H9 (cell line): ENCODE data around the gene MARCHF6. TPM values are rescaled to one million over a fixed set of nuclear protein-coding genes. Genes with fewer than 3 reads are reported as not detected.

ENCODE experiments used
- DNase-seq: peaks from one replicate; pipeline ENCODE4 v3.0.0-alpha.2; 2017
- H2AFZ ChIP-seq: one replicate; pipeline ENCODE4 v1.6.1; 2013; ENCODE audit warnings: mild to moderate bottlenecking, low read length, control low read depth, moderate library complexity
- H2AK5ac ChIP-seq: 2 replicates; pipeline ENCODE4 v1.6.1; 2013; ENCODE audit warnings: low read length, control low read depth, mixed read lengths; ENCODE audit not compliant: insufficient read length
- H2BK120ac ChIP-seq: one replicate; pipeline ENCODE4 v1.6.1; 2013; ENCODE audit warnings: low read depth, mild to moderate bottlenecking, low read length, control low read depth, inconsistent platforms; ENCODE audit not compliant: poor library complexity, severe bottlenecking
- H2BK12ac ChIP-seq: 2 replicates; pipeline ENCODE4 v1.6.1; 2013; ENCODE audit warnings: low read length, control low read depth, mixed read lengths, low read depth; ENCODE audit not compliant: insufficient read length
- H2BK15ac ChIP-seq: 2 replicates; pipeline ENCODE4 v1.6.1; 2013; ENCODE audit warnings: low read depth, low read length, control low read depth
- H2BK20ac ChIP-seq: one replicate; pipeline ENCODE4 v1.6.1; 2013; ENCODE audit warnings: low read depth, mild to moderate bottlenecking, low read length, control low read depth, inconsistent platforms; ENCODE audit not compliant: poor library complexity, severe bottlenecking
- H2BK5ac ChIP-seq: 2 replicates; pipeline ENCODE4 v1.6.1; 2013; ENCODE audit warnings: low read length, control low read depth, mixed read lengths; ENCODE audit not compliant: insufficient read length
- H3K14ac ChIP-seq: 2 replicates; pipeline ENCODE4 v1.6.1; 2013; ENCODE audit warnings: low read length, control low read depth; ENCODE audit not compliant: insufficient read depth
- H3K18ac ChIP-seq: 2 replicates; pipeline ENCODE4 v1.6.1; 2013; ENCODE audit warnings: low read depth, mild to moderate bottlenecking, mixed read lengths, low read length, control low read depth; ENCODE audit not compliant: insufficient read length
- H3K23ac ChIP-seq: 2 replicates; pipeline ENCODE4 v1.6.1; 2013; ENCODE audit warnings: low read length, control low read depth, mixed read lengths, low read depth; ENCODE audit not compliant: insufficient read length
- H3K23me2 ChIP-seq: 2 replicates; pipeline ENCODE4 v1.6.1; 2013; ENCODE audit warnings: low read depth, mild to moderate bottlenecking, mixed read lengths, low read length, control low read depth; ENCODE audit not compliant: insufficient read length, poor library complexity, severe bottlenecking
- H3K27ac ChIP-seq: 2 replicates; pipeline ENCODE4 v1.5.1; 2013; ENCODE audit warnings: low read length, control low read depth, mixed read lengths, low read depth; ENCODE audit not compliant: insufficient read length
- H3K27me3 ChIP-seq: 2 replicates; pipeline ENCODE4 v1.6.1; 2013; ENCODE audit warnings: low read length, control low read depth, inconsistent platforms; ENCODE audit not compliant: insufficient read depth
- H3K4ac ChIP-seq: 2 replicates; pipeline ENCODE4 v1.6.1; 2013; ENCODE audit warnings: low read depth, mild to moderate bottlenecking, control low read depth, inconsistent platforms, low read length, moderate library complexity
- H3K4me1 ChIP-seq: 2 replicates; pipeline ENCODE4 v1.6.1; 2013; ENCODE audit warnings: low read length, control low read depth, inconsistent platforms; ENCODE audit not compliant: insufficient read depth
- H3K4me2 ChIP-seq: 2 replicates; pipeline ENCODE4 v1.6.1; 2013; ENCODE audit warnings: low read length, control low read depth, mixed read lengths; ENCODE audit not compliant: insufficient read length, insufficient read depth
- H3K56ac ChIP-seq: 2 replicates; pipeline ENCODE4 v1.6.1; 2013; ENCODE audit warnings: low read depth, mild to moderate bottlenecking, mixed read lengths, low read length, control low read depth; ENCODE audit not compliant: insufficient read length
- H3K79me1 ChIP-seq: 2 replicates; pipeline ENCODE4 v1.6.1; 2013; ENCODE audit warnings: low read depth, mild to moderate bottlenecking, moderate library complexity, low read length, control low read depth, inconsistent platforms; ENCODE audit not compliant: insufficient read depth, poor library complexity, severe bottlenecking
- H3K79me2 ChIP-seq: 2 replicates; pipeline ENCODE4 v1.6.1; 2013; ENCODE audit warnings: low read length, control low read depth, inconsistent platforms; ENCODE audit not compliant: insufficient read depth
- H3K9ac ChIP-seq: 2 replicates; pipeline ENCODE4 v1.6.1; 2013; ENCODE audit warnings: low read length, control low read depth, mixed read lengths; ENCODE audit not compliant: insufficient read length; ENCODE audit errors: extremely low read depth
- H3K9me3 ChIP-seq: one replicate; pipeline ENCODE4 v1.6.1; 2013; ENCODE audit warnings: low read depth, low read length, inconsistent platforms; ENCODE audit not compliant: control insufficient read depth
- H3T11ph ChIP-seq: one replicate; pipeline ENCODE4 v1.6.1; 2013; ENCODE audit warnings: mild to moderate bottlenecking, low read length, control low read depth, inconsistent platforms
- H4K20me1 ChIP-seq: one replicate; pipeline ENCODE4 v1.6.1; 2013; ENCODE audit not compliant: control insufficient read depth, insufficient read length, insufficient read depth
- H4K5ac ChIP-seq: 2 replicates; pipeline ENCODE4 v1.6.1; 2013; ENCODE audit warnings: low read depth, mild to moderate bottlenecking, mixed read lengths, low read length, control low read depth; ENCODE audit not compliant: insufficient read length
- H4K8ac ChIP-seq: replicated peaks from 2 replicates; pipeline ENCODE4 v1.6.1; 2013; ENCODE audit warnings: low read length, control low read depth, mixed read lengths, low read depth; ENCODE audit not compliant: insufficient read length
- H4K91ac ChIP-seq: 2 replicates; pipeline ENCODE4 v1.6.1; 2013; ENCODE audit warnings: low read depth, mild to moderate bottlenecking, moderate library complexity, mixed read lengths, low read length, control low read depth; ENCODE audit not compliant: insufficient read length
- H3K27ac Mint-ChIP-seq, 3 experiments: 2 replicates in 2 of 3; 3 replicates in 1 of 3; pipeline ENCODE4 v1.8.0; 2020 to 2021; ENCODE audit warnings: mixed read lengths in 3 of 3, mild to moderate bottlenecking in 1 of 3, moderate library complexity in 1 of 3
- H3K27me3 Mint-ChIP-seq: 2 replicates; pipeline ENCODE4 v1.8.0; 2021; ENCODE audit warnings: low read depth, mild to moderate bottlenecking, moderate library complexity, mixed read lengths
- H3K36me3 Mint-ChIP-seq, 3 experiments: 2 replicates in 2 of 3; 3 replicates in 1 of 3; pipeline ENCODE4 v1.8.0; 2020 to 2021; ENCODE audit warnings: low read depth in 3 of 3, mixed read lengths in 3 of 3; ENCODE audit not compliant: insufficient read depth in 1 of 3
- H3K4me1 Mint-ChIP-seq, 2 experiments: 2 replicates each; pipeline ENCODE4 v1.8.0; 2020; ENCODE audit warnings: mixed read lengths in 2 of 2
- H3K4me3 Mint-ChIP-seq, 2 experiments: 2 replicates in 1 of 2; 3 replicates in 1 of 2; pipeline ENCODE4 v1.8.0; 2020 to 2021; ENCODE audit warnings: mild to moderate bottlenecking in 2 of 2, mixed read lengths in 2 of 2, moderate library complexity in 1 of 2
- H3K9me3 Mint-ChIP-seq, 2 experiments: 2 replicates in 1 of 2; 3 replicates in 1 of 2; pipeline ENCODE4 v1.8.0; 2020; ENCODE audit warnings: mild to moderate bottlenecking in 2 of 2, mixed read lengths in 2 of 2, moderate library complexity in 1 of 2
- WGBS: extraction: QIAGEN DNeasy Blood & Tissue Kit; methylation state at CpG from one replicate; pipeline ENCODE4 v1.1.7; 2013; ENCODE audit warnings: missing lambda C conversion rate, low lambda C conversion rate, mixed read lengths; ENCODE audit not compliant: insufficient read length; ENCODE audit errors: extremely low coverage; 5-methylcytosine and 5-hydroxymethylcytosine counted together
- total RNA-seq: library from RNA; stranded (reverse); gene quantifications from 2 replicates; pipeline ENCODE4 v1.2.1, GENCODE V29; 2021
- TF ChIP-seq, protein P1 (sequence below): fragments of 200-600 bp; sonication (generic); conservative IDR thresholded peaks from 3 replicates; pipeline ENCODE4 v1.8.0; 2021; ENCODE audit warnings: antibody characterized with exemption, mild to moderate bottlenecking

The MARCHF6 gene
- total RNA-seq, 1 experiment from 2014 or later = 118 TPM

GRCh38 chr5:10324518-10325370, 28.8 kb upstream of the MARCHF6 start:
- Histone ChIP-seq H2BK120ac (no peak overlapping the region), H3K4ac (no peak overlapping the region), H3K4me1 (no peaks in the 10 kb centered on the region; the same call in 1 of the 2 replicates), H3K56ac (no peak overlapping the region), H3K4me2 (no peak overlapping the region), H3K14ac (no peak overlapping the region), H4K8ac (no peak overlapping the region), H2AFZ (no peak overlapping the region), H3K9me3 (no peaks in the 10 kb centered on the region), H3K23me2 (no peaks in the 10 kb centered on the region), H2AK5ac (no peak overlapping the region), H2BK15ac (no peak overlapping the region), H3T11ph (no peak overlapping the region), H3K79me1 (no peaks in the 10 kb centered on the region), H4K20me1 (no peaks in the 10 kb centered on the region), H3K79me2 (no peaks in the 10 kb centered on the region), H3K9ac (no peak overlapping the region), H2BK20ac (no peak overlapping the region), H3K27me3 (no peaks in the 10 kb centered on the region), H4K91ac (no peak overlapping the region), H3K27ac (no peak overlapping the region), H3K18ac (no peak overlapping the region), H4K5ac (no peak overlapping the region), H3K23ac (no peak overlapping the region), H2BK12ac (no peak overlapping the region), H2BK5ac (no peak overlapping the region)
- Mint-ChIP-seq H3K9me3 (no peaks in the 10 kb centered on the region), H3K4me3 (no peak overlapping the region), H3K4me1 (peaks cover 0 to 4% of the 10 kb centered on the region in 2 experiments; a peak in 2 of 4 replicates), H3K27me3 (peaks cover 17% of the 10 kb centered on the region), H3K36me3 (no peaks in the 10 kb centered on the region), H3K27ac (no peak overlapping the region)
- TF ChIP-seq, protein P1, sequence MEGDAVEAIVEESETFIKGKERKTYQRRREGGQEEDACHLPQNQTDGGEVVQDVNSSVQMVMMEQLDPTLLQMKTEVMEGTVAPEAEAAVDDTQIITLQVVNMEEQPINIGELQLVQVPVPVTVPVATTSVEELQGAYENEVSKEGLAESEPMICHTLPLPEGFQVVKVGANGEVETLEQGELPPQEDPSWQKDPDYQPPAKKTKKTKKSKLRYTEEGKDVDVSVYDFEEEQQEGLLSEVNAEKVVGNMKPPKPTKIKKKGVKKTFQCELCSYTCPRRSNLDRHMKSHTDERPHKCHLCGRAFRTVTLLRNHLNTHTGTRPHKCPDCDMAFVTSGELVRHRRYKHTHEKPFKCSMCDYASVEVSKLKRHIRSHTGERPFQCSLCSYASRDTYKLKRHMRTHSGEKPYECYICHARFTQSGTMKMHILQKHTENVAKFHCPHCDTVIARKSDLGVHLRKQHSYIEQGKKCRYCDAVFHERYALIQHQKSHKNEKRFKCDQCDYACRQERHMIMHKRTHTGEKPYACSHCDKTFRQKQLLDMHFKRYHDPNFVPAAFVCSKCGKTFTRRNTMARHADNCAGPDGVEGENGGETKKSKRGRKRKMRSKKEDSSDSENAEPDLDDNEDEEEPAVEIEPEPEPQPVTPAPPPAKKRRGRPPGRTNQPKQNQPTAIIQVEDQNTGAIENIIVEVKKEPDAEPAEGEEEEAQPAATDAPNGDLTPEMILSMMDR = no peak
- DNase-seq = peak; percentile 9
- no CpG with 5 or more reads among the region's 6 CpGs for WGBS
